NCI-H1092 treated with DMSO at 0.1 percent for 48 hours (cell line): ENCODE results near the gene LRP1B.
A peak's percentile ranks its signal among the peaks of the same experiment; 100 is the strongest.
"Not testable (repeated sequence)": the region's sequence is repeated elsewhere in the genome, so short reads cannot be mapped to it uniquely, and the experiment has no call there.

Experiments
- DNase-seq: peaks from one replicate; lab custom pipeline; 2025; lab: John Stamatoyannopoulos, UW

Gene LRP1B

DNA sequence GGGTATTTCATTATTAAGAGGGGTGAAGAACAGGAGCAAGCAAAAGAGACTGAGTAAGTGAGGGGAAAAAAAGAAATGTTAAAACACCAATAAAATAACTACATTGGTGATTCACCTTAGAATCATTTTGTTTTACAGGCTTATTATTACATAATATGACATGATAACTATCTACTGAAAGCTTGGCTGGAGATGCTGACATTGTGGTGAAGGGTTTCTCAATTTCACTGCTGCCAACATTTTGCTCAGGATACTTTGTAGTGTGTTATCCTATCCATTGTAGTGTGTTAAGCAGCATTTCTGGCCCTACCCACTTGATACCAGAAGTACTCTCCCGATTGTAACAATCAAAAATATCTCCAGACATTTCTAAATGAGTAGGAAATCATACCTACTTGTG, 1786.0 kb downstream of the LRP1B start:
- DNase-seq = no peak

DNA sequence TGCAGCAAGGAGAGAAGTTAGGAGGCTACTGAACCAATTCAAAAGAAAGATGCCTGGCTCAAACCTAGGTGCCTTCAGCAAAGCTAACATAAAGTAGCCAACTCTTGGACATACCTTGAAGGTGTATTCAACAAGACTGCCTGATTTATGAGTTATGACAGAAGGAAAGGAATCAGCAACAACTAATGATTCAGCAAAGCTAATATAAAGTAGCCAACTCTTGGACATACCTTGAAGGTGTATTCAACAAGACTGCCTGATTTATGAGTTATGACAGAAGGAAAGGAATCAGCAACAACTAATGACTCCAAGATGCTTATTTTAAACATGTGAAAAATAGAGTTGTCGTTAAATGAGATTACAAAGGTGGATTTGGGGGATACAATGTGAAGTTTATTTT, 1786.5 kb downstream of the LRP1B start:
- not testable (repeated sequence) for DNase-seq

DNA sequence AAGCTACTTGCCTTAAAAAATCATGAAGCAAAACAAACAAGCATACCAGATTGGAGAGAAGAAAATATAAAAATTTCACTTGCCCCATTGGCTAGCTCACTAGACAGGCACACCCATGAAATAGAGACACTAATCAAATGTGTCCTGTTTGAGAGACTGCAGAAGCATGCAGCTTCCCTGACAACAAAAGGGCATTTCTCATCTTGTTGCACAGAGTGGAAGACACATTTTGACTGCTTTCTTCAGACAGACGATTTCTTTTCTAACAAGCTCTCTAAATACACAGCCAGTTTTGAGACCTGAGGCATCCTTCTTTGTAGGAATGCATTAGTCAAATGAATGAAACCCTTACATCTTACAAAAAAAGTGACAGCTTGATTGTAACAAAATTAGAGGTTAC, 1792.0 kb downstream of the LRP1B start:
- DNase-seq = no peak

GRCh38 chr2:140337061-140337460, 1793.8 kb downstream of the LRP1B start:
- DNase-seq = no peak

DNA sequence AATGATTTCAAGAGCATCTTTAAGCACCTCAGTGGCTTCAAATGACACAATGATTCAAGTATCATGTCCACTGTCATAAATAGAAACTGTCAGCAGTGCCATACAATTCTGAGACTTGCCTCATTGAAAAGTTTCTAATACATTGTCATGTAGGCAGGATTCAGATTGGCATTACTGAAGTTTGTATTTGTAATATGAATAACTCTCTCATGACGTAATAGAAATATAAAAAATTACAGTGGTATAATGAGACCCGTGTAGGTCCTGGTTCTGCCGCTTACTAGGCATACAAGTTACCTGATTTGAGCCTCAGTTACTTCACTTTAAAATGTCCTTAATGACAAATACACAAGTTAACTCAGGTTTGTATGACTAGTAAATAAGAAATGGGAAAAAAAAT, 1814.5 kb downstream of the LRP1B start:
- no peak for DNase-seq

GRCh38 chr2:140311905-140312304, 1818.9 kb downstream of the LRP1B start:
- no peak for DNase-seq

- no peak for DNase-seq
Measured at GRCh38 chr2:140308706-140309105, 1822.1 kb downstream of the LRP1B start.

- DNase-seq = no peak
Measured at GRCh38 chr2:140307532-140307931, 1823.3 kb downstream of the LRP1B start.

DNA sequence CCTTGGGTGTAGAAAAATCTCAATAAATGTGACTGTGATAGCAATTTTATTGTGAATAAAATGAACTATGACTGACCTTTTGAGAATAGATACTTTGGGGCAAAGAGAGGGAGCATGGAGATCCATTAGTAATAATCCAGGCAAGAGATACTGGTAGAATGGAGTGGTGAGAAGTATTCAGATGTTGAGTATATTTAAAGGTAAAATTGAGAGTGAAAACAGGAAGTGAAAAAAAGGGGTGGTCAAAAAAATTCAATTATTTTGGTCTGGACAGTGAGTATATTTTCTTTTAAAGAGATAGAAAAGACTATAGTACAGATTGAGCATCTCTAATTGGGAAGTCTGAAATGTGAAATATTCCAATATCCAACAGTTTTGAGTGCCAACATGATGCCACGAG, 1835.0 kb downstream of the LRP1B start:
- no peak for DNase-seq

- no peak for DNase-seq
Measured at GRCh38 chr2:140288726-140289125, 1842.1 kb downstream of the LRP1B start.

DNA sequence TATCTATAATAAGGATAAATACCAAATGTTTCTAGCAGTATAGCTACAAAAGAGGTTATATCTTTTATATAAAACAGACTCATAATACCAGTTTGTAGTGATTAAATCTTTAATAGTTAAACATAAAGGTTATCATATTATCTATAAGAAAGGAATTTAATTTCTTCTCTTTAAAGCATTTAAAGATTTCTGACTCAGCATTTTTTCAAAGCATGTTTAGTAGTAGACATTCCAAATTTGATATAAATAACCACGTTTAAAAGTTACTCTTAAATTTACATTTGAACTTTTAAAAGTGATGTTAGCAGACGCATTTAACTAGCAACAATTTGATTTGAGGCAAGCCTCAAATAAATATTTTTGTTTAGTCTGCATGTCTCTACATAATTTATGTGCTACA, 1842.6 kb downstream of the LRP1B start:
- DNase-seq = no peak

DNA sequence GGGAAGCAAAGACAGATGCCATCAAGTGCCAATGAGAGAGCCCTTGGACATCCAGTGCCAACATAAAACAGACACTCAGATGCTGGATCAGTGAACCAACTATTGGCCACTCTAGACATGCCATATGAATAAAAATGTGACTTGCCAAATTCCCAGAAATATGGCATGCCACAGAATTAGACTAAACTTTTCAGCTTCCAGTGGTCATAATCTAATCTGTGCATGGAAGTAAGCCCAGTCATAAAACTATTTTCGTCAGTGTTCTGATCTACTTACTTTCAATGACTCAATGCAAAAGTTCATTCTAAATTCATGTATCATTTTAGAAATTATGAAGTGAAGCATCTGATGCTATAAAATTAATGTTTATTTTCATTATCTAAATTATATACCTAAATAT, 1844.4 kb downstream of the LRP1B start:
- no peak for DNase-seq

DNA sequence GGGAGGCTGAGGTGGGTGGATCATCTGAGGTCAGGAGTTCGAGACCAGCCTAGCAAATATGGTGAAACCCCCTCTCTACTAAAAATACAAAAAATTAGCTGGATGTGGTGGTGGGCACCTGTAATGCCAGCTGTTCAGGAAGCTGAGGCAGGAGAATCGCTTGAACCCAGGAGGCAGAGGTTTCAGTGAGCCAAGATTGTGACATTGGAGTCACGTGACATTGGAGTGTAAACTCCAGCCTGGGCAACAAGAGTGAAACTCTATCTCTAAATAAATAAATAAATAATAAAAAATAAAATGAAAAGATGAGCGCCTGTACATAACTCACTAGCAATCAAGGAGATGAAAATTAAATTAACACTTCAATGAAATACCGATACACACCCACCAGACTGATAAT, 1853.5 kb downstream of the LRP1B start:
- not testable (repeated sequence) for DNase-seq

- DNase-seq = no peak
Measured at GRCh38 chr2:140276661-140277060, 1854.2 kb downstream of the LRP1B start.

DNA sequence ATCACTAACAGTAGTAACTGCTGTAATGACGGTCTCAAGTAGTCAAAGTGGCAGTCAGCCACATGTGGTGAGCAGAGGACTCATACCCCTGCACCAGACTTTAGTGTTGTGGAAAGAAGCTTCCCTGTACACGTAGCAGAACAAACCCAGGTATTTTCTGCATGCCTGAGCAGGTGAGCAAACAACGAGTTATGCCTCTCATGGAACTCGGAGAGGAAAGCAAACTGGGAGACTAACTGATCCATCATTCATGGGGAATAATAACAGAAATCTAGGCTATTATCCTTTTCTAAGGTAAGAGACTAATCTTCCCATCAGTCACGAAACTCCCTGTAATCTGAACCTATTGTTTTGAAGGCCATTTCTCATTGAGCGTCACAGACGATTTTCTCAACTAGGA, 1855.4 kb downstream of the LRP1B start:
- peak; percentile 10 for DNase-seq

GRCh38 chr2:140274891-140275290, 1855.9 kb downstream of the LRP1B start:
- DNase-seq = no peak

GRCh38 chr2:140273958-140274357, 1856.9 kb downstream of the LRP1B start:
- DNase-seq = no peak

GRCh38 chr2:140273408-140273807, 1857.4 kb downstream of the LRP1B start:
- DNase-seq = no peak

DNA sequence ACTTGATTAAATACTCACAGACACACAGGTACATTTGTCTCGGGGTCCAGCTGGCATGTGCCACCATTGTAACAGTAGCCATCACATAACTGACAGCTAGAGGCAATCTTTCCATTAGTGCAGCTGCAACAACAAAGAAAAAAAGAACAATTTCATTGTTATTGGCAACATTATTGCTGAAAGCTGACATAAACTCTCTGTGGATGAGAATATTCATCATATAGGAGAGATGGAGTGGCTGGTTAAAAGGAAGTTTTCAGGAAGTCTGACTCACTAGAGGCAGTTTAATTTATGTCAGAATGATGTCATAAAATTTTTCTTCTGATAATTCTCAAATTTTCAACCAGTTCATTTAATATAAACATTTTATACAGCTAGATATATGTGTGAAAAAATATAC, 1860.6 kb downstream of the LRP1B start:
- DNase-seq = no peak

- DNase-seq = no peak
Measured at GRCh38 chr2:140269000-140269399, 1861.8 kb downstream of the LRP1B start.

GRCh38 chr2:140262908-140263307, 1867.9 kb downstream of the LRP1B start:
- DNase-seq = no peak

DNA sequence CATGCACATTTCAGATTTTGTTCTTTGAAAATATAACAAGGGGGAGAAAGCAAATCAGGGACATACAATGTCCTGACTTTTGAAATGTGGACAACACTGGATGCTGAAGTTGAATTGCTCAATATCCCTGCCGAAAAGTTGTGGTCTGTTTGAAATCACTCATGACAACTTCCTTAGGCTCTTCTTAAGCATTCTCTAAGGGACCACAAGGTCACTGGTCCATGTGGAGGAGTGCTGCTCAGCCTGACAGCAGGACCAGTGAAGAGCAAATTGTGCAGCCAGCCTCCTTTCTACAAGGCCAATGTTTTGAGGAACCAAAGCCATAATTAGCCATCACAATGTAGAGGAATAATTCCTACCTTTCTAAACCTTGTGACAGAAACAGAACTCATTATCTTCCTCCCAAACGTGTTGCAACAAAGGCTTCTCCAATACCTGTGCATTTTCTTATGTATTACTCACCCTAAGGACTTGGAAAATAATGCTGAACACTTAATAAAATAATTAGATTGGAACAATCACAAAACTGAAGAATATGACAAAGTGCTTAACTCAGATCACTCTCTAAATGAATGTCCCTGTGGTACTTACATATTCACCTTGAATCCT, 1873.0 kb downstream of the LRP1B start:
- DNase-seq = no peak

DNA sequence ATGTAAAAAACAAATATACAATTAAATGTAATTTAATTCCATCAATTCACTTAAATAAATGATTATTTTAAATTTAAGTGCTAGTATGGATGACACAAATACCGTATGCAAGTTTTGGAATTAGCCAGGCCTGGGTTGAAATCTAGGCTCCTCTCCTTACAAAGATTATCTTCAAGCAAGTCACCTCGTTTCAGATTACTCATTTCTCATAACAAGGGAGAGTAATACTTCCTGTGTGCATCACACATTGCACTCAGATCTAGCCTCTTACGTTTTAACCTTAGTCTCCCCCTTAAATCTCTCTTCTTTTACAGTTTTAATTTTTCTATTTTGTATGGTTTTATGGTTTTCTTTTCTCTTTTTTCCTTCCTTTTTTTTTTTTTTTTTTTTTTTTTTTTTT, 1874.7 kb downstream of the LRP1B start:
- DNase-seq = no peak

GRCh38 chr2:140249821-140250220, 1881.0 kb downstream of the LRP1B start:
- DNase-seq = no peak

GRCh38 chr2:140248623-140249022, 1882.2 kb downstream of the LRP1B start:
- no peak for DNase-seq
